Stimulated activated CD8-positive, alpha-beta memory T cell treated with anti-CD3 and anti-CD28 coated beads, Interleukin-15, amount 100 ng/mL, for 4 hours (primary cell): ENCODE results near the gene HDGF.

Experiments used
- DNase-seq, 2 donors: peaks; one replicate each; pipeline ENCODE4 v3.0.0-alpha.2; 2020; ENCODE audit warnings: low read depth in 2 of 2

HDGF gene

GRCh38 chr1:156751451-156751756, at the start of gene HDGF:
Gene HDGF (minus strand): TSS chr1:156751675. CDS start chr1:156751429, 246 bp downstream.
- DNase-seq, result no peak

- no peak for DNase-seq
Observed at GRCh38 chr1:156797212-156797871, 45.9 kb upstream of the HDGF start.

- no peak for DNase-seq
Observed at GRCh38 chr1:156796340-156797097, 45.0 kb upstream of the HDGF start.

GRCh38 chr1:156795787-156796186, 44.3 kb upstream of the HDGF start:
- DNase-seq, result no peak

GRCh38 chr1:156795374-156795733, 43.9 kb upstream of the HDGF start:
- DNase-seq, result no peak

- DNase-seq, result no peak
Observed at GRCh38 chr1:156794506-156795373, 43.3 kb upstream of the HDGF start.

- DNase-seq, result no peak
Observed at GRCh38 chr1:156789621-156790318, 38.3 kb upstream of the HDGF start.

GRCh38 chr1:156788136-156788535, 36.7 kb upstream of the HDGF start:
- DNase-seq, result no peak

- DNase-seq, result no peak
Observed at GRCh38 chr1:156786640-156787039, 35.2 kb upstream of the HDGF start.

GRCh38 chr1:156785458-156785857, 34.0 kb upstream of the HDGF start:
- no peak for DNase-seq

GRCh38 chr1:156781585-156782186, 30.2 kb upstream of the HDGF start:
- no peak for DNase-seq

GRCh38 chr1:156777573-156777972, 26.1 kb upstream of the HDGF start:
- no peak for DNase-seq

GRCh38 chr1:156776942-156777341, 25.5 kb upstream of the HDGF start:
- DNase-seq, result no peak

- no peak for DNase-seq
Observed at GRCh38 chr1:156775799-156776198, 24.3 kb upstream of the HDGF start.

GRCh38 chr1:156773607-156774006, 22.1 kb upstream of the HDGF start:
- DNase-seq, result no peak

- DNase-seq, result no peak
Observed at GRCh38 chr1:156772728-156773497, 21.4 kb upstream of the HDGF start.

GRCh38 chr1:156772222-156772621, 20.7 kb upstream of the HDGF start:
- no peak for DNase-seq

- no peak for DNase-seq
Observed at GRCh38 chr1:156768610-156769295, 17.3 kb upstream of the HDGF start.

- no peak for DNase-seq
Observed at GRCh38 chr1:156767879-156768604, 16.6 kb upstream of the HDGF start.
